Measurements from ENCODE around the gene DMRT2.

DMRT2 gene

DNA sequence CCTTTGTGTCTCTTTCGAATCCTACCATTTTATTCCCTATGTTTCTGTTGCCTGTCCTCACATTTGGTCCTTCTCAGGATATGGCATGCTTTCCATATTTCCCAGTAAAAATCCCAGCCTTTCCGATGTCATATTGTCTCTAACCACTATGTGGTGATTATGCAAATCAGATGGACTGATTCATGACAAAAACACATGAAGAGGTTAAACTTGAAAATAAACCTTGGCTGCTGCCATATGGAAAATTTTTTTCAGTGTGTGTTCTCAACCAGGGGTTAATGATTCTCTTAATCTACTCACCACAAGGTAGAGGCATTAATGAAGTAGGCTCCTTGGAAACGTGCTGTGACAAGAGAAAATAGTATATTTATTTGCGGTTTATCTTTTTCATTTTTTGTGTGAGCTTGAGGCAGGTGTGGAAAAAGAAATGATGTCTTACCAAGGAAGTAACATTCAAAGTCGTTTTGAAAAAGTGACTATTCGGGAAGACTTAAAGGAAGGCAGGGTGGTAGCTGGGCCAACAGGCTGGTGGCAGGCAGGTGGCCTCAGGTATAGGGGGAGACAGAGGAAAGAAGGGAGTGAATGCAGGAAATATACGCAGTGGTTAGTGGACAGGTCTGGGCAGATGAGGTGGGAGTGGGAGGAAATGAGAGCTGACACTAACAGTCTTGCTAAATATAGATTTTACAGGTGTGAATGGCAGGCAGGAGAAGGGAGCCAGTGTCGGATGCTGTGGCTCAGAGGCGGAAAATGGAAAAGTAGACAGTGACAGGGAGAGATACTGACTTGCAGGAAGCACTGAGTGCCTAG, 46.2 kb downstream of the DMRT2 start:
- no peak for DNase-seq

GRCh38 chr9:1098551-1098950, 48.4 kb downstream of the DMRT2 start:
- DNase-seq: no peak

- no peak for DNase-seq
Measured at GRCh38 chr9:1100201-1100600, 50.0 kb downstream of the DMRT2 start.

GRCh38 chr9:1100945-1101344, 50.8 kb downstream of the DMRT2 start:
- DNase-seq: peak in 1 of 2 experiments; percentile 15

- DNase-seq: no peak
Measured at GRCh38 chr9:1101846-1102641, 51.9 kb downstream of the DMRT2 start.

DNA sequence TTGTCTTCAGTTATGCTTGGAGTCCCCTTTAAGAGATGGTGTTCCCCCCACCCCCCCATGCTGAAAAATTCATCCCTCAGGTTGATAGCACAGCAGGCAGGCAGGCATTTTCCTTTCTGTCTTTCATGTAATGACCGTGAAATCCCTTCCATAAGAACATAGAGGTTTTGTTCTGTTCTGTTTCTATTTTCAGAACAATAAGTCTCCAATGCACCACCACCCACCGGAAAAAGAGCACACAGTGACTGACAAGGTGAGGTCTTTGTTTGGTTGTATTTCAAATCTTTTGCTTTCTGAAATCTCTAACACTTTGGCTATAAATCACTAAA, 52.4 kb downstream of the DMRT2 start:
- no peak for DNase-seq

Measured in activated T-cell treated with anti-CD3 and anti-CD28 coated beads, Interleukin-2, amount 50 U/mL, for 48 hours (primary cell).